H1 (cell line): ENCODE data around the gene FIZ1.

Experiments used
- CHD2 ChIP-seq: IDR thresholded peaks from 2 replicates; pipeline ENCODE4 v1.6.1; 2012; ENCODE audit warnings: low read length, improper control_type of control experiment
- EP300 ChIP-seq, 2 experiments: IDR thresholded peaks; 1 replicate in 1 of 2; 2 replicates in 1 of 2; pipeline ENCODE4 v1.6.1; 2011 to 2012; ENCODE audit warnings: low read depth in 2 of 2, low read length in 2 of 2, mild to moderate bottlenecking in 2 of 2, borderline replicate concordance in 1 of 2, inconsistent platforms in 1 of 2, moderate library complexity in 1 of 2
- EZH2 ChIP-seq: fragments of 200-600 bp; sonication (generic); IDR thresholded peaks from 2 replicates; pipeline ENCODE4 v1.7.1; 2012; ENCODE audit warnings: low read depth, mild to moderate bottlenecking, moderate library complexity, low read length, inconsistent platforms; ENCODE audit not compliant: severe bottlenecking
- FOSL1 ChIP-seq: IDR thresholded peaks from 2 replicates; pipeline ENCODE4 v1.6.1; 2011; ENCODE audit warnings: mild to moderate bottlenecking, low read depth, low read length, moderate library complexity; ENCODE audit not compliant: insufficient read depth
- GTF2F1 ChIP-seq: IDR thresholded peaks from 2 replicates; pipeline ENCODE4 v1.6.1; 2012; ENCODE audit warnings: low read depth, low read length, improper control_type of control experiment, borderline replicate concordance
- POLR2A ChIP-seq, 2 experiments: IDR thresholded peaks; 1 replicate in 1 of 2; 2 replicates in 1 of 2; pipeline ENCODE4 v1.6.1; 2011; ENCODE audit warnings: low read depth in 2 of 2, low read length in 2 of 2, mild to moderate bottlenecking in 2 of 2; ENCODE audit errors: control extremely low read depth in 1 of 2
- POLR2AphosphoS5 ChIP-seq: IDR thresholded peaks from 2 replicates; pipeline ENCODE4 v1.6.1; 2011; ENCODE audit warnings: low read depth, low read length
- ZNF274 ChIP-seq: IDR thresholded peaks from 2 replicates; pipeline ENCODE4 v1.7.0; 2012; ENCODE audit warnings: low read length, borderline replicate concordance; ENCODE audit errors: extremely low read depth
- TF ChIP-seq, protein P1 (sequence below), 3 experiments: IDR thresholded peaks; 1 replicate in 2 of 3; 2 replicates in 1 of 3; pipeline versions ENCODE4 v1.5.1 to v1.6.1; 2011; ENCODE audit warnings: low read length in 3 of 3, mild to moderate bottlenecking in 3 of 3, inconsistent platforms in 2 of 3, low read depth in 1 of 3, moderate library complexity in 1 of 3; ENCODE audit not compliant: insufficient read depth in 1 of 3; ENCODE audit errors: control extremely low read depth in 1 of 3

DNA sequence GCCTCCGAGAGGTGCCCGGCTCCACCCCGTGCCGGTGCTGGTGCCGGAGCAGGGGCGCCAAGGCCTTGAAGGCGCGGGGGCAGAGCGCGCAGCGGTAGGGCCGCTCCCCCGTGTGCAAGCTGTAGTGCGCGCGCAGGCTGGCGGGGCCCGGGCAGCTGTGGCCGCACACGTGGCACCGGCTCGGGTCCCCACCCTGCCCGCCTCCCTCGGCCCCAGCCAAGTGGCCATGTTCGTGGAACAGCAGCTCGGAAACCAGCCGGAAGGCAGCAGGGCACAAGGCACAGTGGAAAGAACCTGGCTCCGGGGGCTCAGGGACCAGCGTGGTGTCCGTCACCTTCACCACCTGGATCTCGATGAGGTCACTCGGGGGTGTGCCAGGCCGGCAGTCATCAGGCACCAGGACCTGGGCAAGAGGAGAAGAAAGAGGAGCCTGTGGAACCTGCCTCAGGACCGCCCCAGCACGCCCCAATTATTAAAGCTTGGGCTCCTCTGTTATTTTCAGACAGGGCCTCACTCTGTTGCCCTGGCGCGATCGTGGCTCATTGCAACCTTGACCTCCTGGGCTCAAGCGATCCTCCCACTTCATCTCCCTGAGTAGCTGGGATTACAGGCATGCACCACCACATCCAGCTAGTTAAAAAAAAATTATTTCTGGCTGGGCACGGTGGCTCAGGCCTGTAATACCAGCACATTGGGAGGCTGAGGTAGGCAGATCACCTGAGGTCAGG, 23.1 kb upstream of the FIZ1 start:
- TF ChIP-seq, protein P1, sequence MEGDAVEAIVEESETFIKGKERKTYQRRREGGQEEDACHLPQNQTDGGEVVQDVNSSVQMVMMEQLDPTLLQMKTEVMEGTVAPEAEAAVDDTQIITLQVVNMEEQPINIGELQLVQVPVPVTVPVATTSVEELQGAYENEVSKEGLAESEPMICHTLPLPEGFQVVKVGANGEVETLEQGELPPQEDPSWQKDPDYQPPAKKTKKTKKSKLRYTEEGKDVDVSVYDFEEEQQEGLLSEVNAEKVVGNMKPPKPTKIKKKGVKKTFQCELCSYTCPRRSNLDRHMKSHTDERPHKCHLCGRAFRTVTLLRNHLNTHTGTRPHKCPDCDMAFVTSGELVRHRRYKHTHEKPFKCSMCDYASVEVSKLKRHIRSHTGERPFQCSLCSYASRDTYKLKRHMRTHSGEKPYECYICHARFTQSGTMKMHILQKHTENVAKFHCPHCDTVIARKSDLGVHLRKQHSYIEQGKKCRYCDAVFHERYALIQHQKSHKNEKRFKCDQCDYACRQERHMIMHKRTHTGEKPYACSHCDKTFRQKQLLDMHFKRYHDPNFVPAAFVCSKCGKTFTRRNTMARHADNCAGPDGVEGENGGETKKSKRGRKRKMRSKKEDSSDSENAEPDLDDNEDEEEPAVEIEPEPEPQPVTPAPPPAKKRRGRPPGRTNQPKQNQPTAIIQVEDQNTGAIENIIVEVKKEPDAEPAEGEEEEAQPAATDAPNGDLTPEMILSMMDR (IDR thresholded peaks at IDR 0.05; ENCODE audit: control extremely low read depth in 1 of 3, insufficient read depth in 1 of 3, low read depth in 1 of 3, low read length in 3 of 3): no peak
- TF ChIP-seq POLR2A (IDR thresholded peaks at IDR 0.05; ENCODE audit: control extremely low read depth in 1 of 2, low read depth in 2 of 2, low read length in 2 of 2): no peak
- TF ChIP-seq ZNF274: no peak
- TF ChIP-seq POLR2AphosphoS5: no peak
- no peak for TF ChIP-seq CHD2
- TF ChIP-seq GTF2F1: no peak
- no peak for TF ChIP-seq EP300 (IDR thresholded peaks at IDR 0.05; ENCODE audit: borderline replicate concordance in 1 of 2, low read depth in 2 of 2, low read length in 2 of 2)
- TF ChIP-seq EZH2: no peak
- TF ChIP-seq FOSL1: no peak
